OCI-LY1 (cell line): ENCODE data around the gene CTTNBP2NL.

Experiments
- EZH2 ChIP-seq: fragments of 200-600 bp; sonication (generic), shearing (Covaris generic); IDR thresholded peaks from 2 replicates; pipeline ENCODE4 v1.8.0; 2017; ENCODE audit warnings: borderline replicate concordance, mixed run types, mild to moderate bottlenecking, antibody characterized with exemption, low read length, moderate library complexity, mixed read lengths
- TF ChIP-seq, protein P1 (sequence below): fragments of 200-600 bp; sonication (generic), shearing (Covaris generic); IDR thresholded peaks from 2 replicates; pipeline ENCODE4 v1.5.1; 2017; ENCODE audit warnings: mild to moderate bottlenecking, antibody characterized with exemption, low read length, moderate library complexity, mixed read lengths

DNA sequence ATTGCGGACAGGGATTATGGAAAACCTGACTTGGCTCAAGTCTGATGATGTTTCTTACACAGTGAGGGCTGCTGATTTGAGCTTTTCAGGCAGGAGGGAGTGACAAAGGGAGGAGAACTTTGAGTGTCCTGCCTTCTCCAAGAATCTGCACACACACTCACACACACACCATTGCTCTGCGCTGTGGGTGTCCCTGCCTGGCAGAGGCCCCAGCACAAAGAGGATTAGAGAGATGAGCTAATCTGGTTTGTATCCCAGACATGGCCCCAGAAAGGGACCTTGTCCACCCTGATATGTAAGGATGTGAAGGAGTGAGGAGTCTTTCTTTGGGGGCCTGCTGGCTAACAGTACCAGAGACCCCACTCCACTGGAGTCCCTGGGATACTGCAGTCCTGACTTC lies 106.8 kb downstream of the CTTNBP2NL start:
- TF ChIP-seq, protein P1, sequence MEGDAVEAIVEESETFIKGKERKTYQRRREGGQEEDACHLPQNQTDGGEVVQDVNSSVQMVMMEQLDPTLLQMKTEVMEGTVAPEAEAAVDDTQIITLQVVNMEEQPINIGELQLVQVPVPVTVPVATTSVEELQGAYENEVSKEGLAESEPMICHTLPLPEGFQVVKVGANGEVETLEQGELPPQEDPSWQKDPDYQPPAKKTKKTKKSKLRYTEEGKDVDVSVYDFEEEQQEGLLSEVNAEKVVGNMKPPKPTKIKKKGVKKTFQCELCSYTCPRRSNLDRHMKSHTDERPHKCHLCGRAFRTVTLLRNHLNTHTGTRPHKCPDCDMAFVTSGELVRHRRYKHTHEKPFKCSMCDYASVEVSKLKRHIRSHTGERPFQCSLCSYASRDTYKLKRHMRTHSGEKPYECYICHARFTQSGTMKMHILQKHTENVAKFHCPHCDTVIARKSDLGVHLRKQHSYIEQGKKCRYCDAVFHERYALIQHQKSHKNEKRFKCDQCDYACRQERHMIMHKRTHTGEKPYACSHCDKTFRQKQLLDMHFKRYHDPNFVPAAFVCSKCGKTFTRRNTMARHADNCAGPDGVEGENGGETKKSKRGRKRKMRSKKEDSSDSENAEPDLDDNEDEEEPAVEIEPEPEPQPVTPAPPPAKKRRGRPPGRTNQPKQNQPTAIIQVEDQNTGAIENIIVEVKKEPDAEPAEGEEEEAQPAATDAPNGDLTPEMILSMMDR = no peak
- TF ChIP-seq EZH2 = no peak
